ENCODE results near the gene GFRA4. TPM values are rescaled to one million over a fixed set of nuclear protein-coding genes. Genes with fewer than 3 reads are reported as not detected.
A peak's percentile ranks its signal among the peaks of the same experiment; 100 is the strongest.

GFRA4 gene
- total RNA-seq, 1 experiment from 2014 or later, result not detected

DNA sequence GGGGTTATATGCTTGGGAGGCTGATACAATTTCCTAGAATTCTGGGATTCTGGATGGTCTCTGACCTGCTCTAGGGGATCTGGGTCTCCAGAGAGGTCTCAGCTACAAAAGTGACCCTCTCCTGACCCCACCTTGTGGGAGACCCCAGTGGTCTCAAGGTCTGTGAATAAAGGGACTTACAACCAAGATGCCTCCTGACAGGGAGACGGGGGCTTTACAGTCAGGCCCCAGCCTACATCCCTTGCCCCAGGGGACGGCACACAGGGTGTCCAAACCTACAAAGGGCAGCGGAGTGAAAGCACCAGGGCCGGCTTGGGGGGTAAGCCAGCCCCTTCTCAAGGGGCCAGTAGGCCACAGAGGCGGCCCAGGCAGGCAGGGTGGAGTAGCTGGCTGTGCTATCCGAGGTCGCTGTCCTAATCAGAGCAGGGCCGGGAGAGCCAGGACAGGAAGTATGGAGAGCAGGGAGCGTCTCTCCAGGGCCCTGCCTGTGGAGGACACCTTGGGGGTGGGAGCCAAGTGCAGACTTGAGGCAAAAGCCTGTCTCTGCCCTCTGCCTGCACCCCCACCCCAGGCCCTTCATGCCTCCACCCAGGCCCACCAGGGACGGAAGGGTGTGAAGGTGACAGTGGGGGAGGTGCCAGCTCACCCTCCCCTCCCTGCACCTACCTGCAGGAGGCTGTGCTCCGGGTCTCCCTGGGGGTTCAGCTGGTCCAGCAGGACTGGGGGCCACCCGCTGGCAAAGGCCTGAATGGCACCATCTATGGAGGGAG, 3.5 kb downstream of the GFRA4 start:
- H3K4me1 Mint-ChIP-seq, result peaks cover 4 to 7% of the 10 kb centered on the region in 2 experiments; a peak in 2 of 4 replicates
- H2AFZ ChIP-seq (ENCODE audit: low read length), result no peak overlapping the region
- peak overlapping the region in 1 of 2 experiments; percentile 21; a peak in 2 of 5 replicates for H3K4me3 Mint-ChIP-seq
- H3K27me3 ChIP-seq (ENCODE audit: insufficient read depth, low read length), result peaks cover 5% of the 10 kb centered on the region; the same call in 1 of the 2 replicates
- peaks cover 3 to 8% of the 10 kb centered on the region in 2 experiments; a peak in 3 of 5 replicates for H3K9me3 Mint-ChIP-seq
- peaks cover 50% of the 10 kb centered on the region for H3K27me3 Mint-ChIP-seq (ENCODE audit: low read depth)
- H3K79me1 ChIP-seq (ENCODE audit: insufficient read depth, low read depth, low read length, poor library complexity, severe bottlenecking), result no peaks in the 10 kb centered on the region
- H2BK5ac ChIP-seq (ENCODE audit: insufficient read length, low read length), result no peak overlapping the region
- no peak overlapping the region for H3T11ph ChIP-seq (ENCODE audit: low read length)
- H2AK5ac ChIP-seq (ENCODE audit: insufficient read length, low read length), result no peak overlapping the region
- H4K91ac ChIP-seq (ENCODE audit: insufficient read length, low read depth, low read length), result no peak overlapping the region
- H3K23me2 ChIP-seq (ENCODE audit: insufficient read length, low read depth, low read length, poor library complexity, severe bottlenecking), result no peaks in the 10 kb centered on the region
- no peak overlapping the region for H4K8ac ChIP-seq (replicated peaks; ENCODE audit: insufficient read length, low read depth, low read length)
- no peaks in the 10 kb centered on the region for H3K9me3 ChIP-seq (ENCODE audit: control insufficient read depth, low read depth, low read length)
- no peak overlapping the region; a peak in 1 of 7 replicates for H3K27ac Mint-ChIP-seq
- H2BK12ac ChIP-seq (ENCODE audit: insufficient read length, low read depth, low read length), result no peak overlapping the region
- no peaks in the 10 kb centered on the region for H4K20me1 ChIP-seq (ENCODE audit: control insufficient read depth, insufficient read depth, insufficient read length)
- no CpG with 5 or more reads among the region's 12 CpGs for WGBS (ENCODE audit: extremely low coverage, insufficient read length, low lambda C conversion rate)
- TF ChIP-seq, protein P1, sequence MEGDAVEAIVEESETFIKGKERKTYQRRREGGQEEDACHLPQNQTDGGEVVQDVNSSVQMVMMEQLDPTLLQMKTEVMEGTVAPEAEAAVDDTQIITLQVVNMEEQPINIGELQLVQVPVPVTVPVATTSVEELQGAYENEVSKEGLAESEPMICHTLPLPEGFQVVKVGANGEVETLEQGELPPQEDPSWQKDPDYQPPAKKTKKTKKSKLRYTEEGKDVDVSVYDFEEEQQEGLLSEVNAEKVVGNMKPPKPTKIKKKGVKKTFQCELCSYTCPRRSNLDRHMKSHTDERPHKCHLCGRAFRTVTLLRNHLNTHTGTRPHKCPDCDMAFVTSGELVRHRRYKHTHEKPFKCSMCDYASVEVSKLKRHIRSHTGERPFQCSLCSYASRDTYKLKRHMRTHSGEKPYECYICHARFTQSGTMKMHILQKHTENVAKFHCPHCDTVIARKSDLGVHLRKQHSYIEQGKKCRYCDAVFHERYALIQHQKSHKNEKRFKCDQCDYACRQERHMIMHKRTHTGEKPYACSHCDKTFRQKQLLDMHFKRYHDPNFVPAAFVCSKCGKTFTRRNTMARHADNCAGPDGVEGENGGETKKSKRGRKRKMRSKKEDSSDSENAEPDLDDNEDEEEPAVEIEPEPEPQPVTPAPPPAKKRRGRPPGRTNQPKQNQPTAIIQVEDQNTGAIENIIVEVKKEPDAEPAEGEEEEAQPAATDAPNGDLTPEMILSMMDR (conservative IDR thresholded peaks at IDR 0.05), result peak; percentile 34; the same call in 2 of the 3 replicates
- H3K4ac ChIP-seq (ENCODE audit: low read depth, low read length), result no peak overlapping the region
- no peak overlapping the region for H3K9ac ChIP-seq (ENCODE audit: extremely low read depth, insufficient read length, low read length)
- no peak overlapping the region for H3K27ac ChIP-seq (ENCODE audit: insufficient read length, low read depth, low read length)
- H3K4me2 ChIP-seq (ENCODE audit: insufficient read depth, insufficient read length, low read length), result no peak overlapping the region
- no peak overlapping the region for H4K5ac ChIP-seq (ENCODE audit: insufficient read length, low read depth, low read length)
- H3K4me1 ChIP-seq (ENCODE audit: insufficient read depth, low read length), result no peaks in the 10 kb centered on the region; the same call in 1 of the 2 replicates
- DNase-seq, result peak; percentile 30
- no peak overlapping the region; the same call in 1 of the 2 replicates for H3K14ac ChIP-seq (ENCODE audit: insufficient read depth, low read length)
- H3K36me3 Mint-ChIP-seq (ENCODE audit: insufficient read depth in 1 of 3, low read depth in 3 of 3), result no peaks in the 10 kb centered on the region; a peak in 2 of 7 replicates
- no peak overlapping the region for H2BK120ac ChIP-seq (ENCODE audit: low read depth, low read length, poor library complexity, severe bottlenecking)
- no peaks in the 10 kb centered on the region for H3K79me2 ChIP-seq (ENCODE audit: insufficient read depth, low read length)
- H3K18ac ChIP-seq (ENCODE audit: insufficient read length, low read depth, low read length), result no peak overlapping the region
- no peak overlapping the region for H3K56ac ChIP-seq (ENCODE audit: insufficient read length, low read depth, low read length)
- no peak overlapping the region for H3K23ac ChIP-seq (ENCODE audit: insufficient read length, low read depth, low read length)
- H2BK15ac ChIP-seq (ENCODE audit: low read depth, low read length), result no peak overlapping the region
- no peak overlapping the region for H2BK20ac ChIP-seq (ENCODE audit: low read depth, low read length, poor library complexity, severe bottlenecking)
